ENCODE data around the gene MAP1S.

Gene MAP1S

GRCh38 chr19:17677002-17677401 lies 42.3 kb upstream of the MAP1S start:
- no peak overlapping the region for H2AFZ ChIP-seq (ENCODE audit: low read depth, low read length)
- no peak overlapping the region for H3K4me2 ChIP-seq (ENCODE audit: low read length, poor library complexity, severe bottlenecking)
- H2BK12ac ChIP-seq (ENCODE audit: low read length in 2 of 2), result no peak overlapping the region
- 57% methylated on average over 2 of the region's 2 CpGs for WGBS
- no peak overlapping the region for H2AK5ac ChIP-seq (ENCODE audit: low read length, severe bottlenecking)
- H3K23ac ChIP-seq (ENCODE audit: low read length in 2 of 2), result no peak overlapping the region
- H4K91ac ChIP-seq (ENCODE audit: low read length), result no peak overlapping the region
- H3K36me3 ChIP-seq (ENCODE audit: control insufficient read depth in 1 of 2, insufficient read depth in 2 of 2, low read depth in 1 of 2, low read length in 2 of 2), result no peaks in the 10 kb centered on the region
- no peak overlapping the region for H3K27ac ChIP-seq (ENCODE audit: low read length, poor library complexity, severe bottlenecking)
- H3K4me1 ChIP-seq (ENCODE audit: control insufficient read depth, insufficient read depth, low read depth, low read length), result peaks cover 6% of the 10 kb centered on the region
- H3K14ac ChIP-seq (ENCODE audit: low read length in 2 of 2), result no peak overlapping the region
- H4K8ac ChIP-seq (ENCODE audit: low read length), result no peak overlapping the region
- no peak for DNase-seq
- no peaks in the 10 kb centered on the region for H3K79me1 ChIP-seq (replicated peaks; ENCODE audit: low read length, poor library complexity, severe bottlenecking)
- H3K4ac ChIP-seq (ENCODE audit: low read depth in 1 of 2, low read length in 2 of 2), result no peak overlapping the region
- H3K4me3 ChIP-seq (ENCODE audit: insufficient read depth in 1 of 2, low read depth in 1 of 2, low read length in 2 of 2), result no peak overlapping the region
- no peak overlapping the region for H2BK15ac ChIP-seq (ENCODE audit: low read depth, poor library complexity, severe bottlenecking)
- H3K9me3 ChIP-seq (ENCODE audit: control insufficient read depth, low read length), result no peaks in the 10 kb centered on the region
- no peak overlapping the region for H3K18ac ChIP-seq (ENCODE audit: low read depth in 1 of 2, low read length in 2 of 2)
- no peak overlapping the region for H3K9ac ChIP-seq (ENCODE audit: low read length)
- peaks cover 38 to 41% of the 10 kb centered on the region in 2 experiments for H3K27me3 ChIP-seq (ENCODE audit: control insufficient read depth in 1 of 2, insufficient read depth in 1 of 2, low read length in 2 of 2)
- no peak overlapping the region for H2BK5ac ChIP-seq (ENCODE audit: low read depth, low read length, poor library complexity, severe bottlenecking)
- H2BK120ac ChIP-seq (ENCODE audit: low read depth, low read length), result no peak overlapping the region

- Histone ChIP-seq H2BK15ac (ENCODE audit: low read depth, poor library complexity, severe bottlenecking) (no peak overlapping the region), H3K4me1 (ENCODE audit: control insufficient read depth, insufficient read depth, low read depth, low read length) (peaks cover 6% of the 10 kb centered on the region), H2AK5ac (ENCODE audit: low read length, severe bottlenecking) (no peak overlapping the region), H3K36me3 (ENCODE audit: control insufficient read depth in 1 of 2, insufficient read depth in 2 of 2, low read depth in 1 of 2, low read length in 2 of 2) (no peaks in the 10 kb centered on the region), H3K9me3 (ENCODE audit: control insufficient read depth, low read length) (no peaks in the 10 kb centered on the region), H4K91ac (ENCODE audit: low read length) (no peak overlapping the region), H3K4me2 (ENCODE audit: low read length, poor library complexity, severe bottlenecking) (no peak overlapping the region), H2BK120ac (ENCODE audit: low read depth, low read length) (no peak overlapping the region), H3K79me1 (replicated peaks; ENCODE audit: low read length, poor library complexity, severe bottlenecking) (no peaks in the 10 kb centered on the region), H3K9ac (ENCODE audit: low read length) (no peak overlapping the region), H3K23ac (ENCODE audit: low read length in 2 of 2) (no peak overlapping the region), H3K4me3 (ENCODE audit: insufficient read depth in 1 of 2, low read depth in 1 of 2, low read length in 2 of 2) (no peak overlapping the region), H3K18ac (ENCODE audit: low read depth in 1 of 2, low read length in 2 of 2) (peak overlapping the region in 1 of 2 experiments; percentile 68), H3K14ac (ENCODE audit: low read length in 2 of 2) (no peak overlapping the region), H2BK5ac (ENCODE audit: low read depth, low read length, poor library complexity, severe bottlenecking) (no peak overlapping the region), H4K8ac (ENCODE audit: low read length) (no peak overlapping the region), H3K4ac (ENCODE audit: low read depth in 1 of 2, low read length in 2 of 2) (no peak overlapping the region), H3K27ac (ENCODE audit: low read length, poor library complexity, severe bottlenecking) (no peak overlapping the region), H2AFZ (ENCODE audit: low read depth, low read length) (no peak overlapping the region), H2BK12ac (ENCODE audit: low read length in 2 of 2) (peak overlapping the region in 1 of 2 experiments; percentile 55), H3K27me3 (ENCODE audit: control insufficient read depth in 1 of 2, insufficient read depth in 1 of 2, low read length in 2 of 2) (peaks cover 49 to 51% of the 10 kb centered on the region in 2 experiments)
- DNase-seq, result no peak
- WGBS, result 87% methylated on average over 4 of the region's 4 CpGs
Measured at GRCh38 chr19:17678836-17679235, 40.4 kb upstream of the MAP1S start.

DNA sequence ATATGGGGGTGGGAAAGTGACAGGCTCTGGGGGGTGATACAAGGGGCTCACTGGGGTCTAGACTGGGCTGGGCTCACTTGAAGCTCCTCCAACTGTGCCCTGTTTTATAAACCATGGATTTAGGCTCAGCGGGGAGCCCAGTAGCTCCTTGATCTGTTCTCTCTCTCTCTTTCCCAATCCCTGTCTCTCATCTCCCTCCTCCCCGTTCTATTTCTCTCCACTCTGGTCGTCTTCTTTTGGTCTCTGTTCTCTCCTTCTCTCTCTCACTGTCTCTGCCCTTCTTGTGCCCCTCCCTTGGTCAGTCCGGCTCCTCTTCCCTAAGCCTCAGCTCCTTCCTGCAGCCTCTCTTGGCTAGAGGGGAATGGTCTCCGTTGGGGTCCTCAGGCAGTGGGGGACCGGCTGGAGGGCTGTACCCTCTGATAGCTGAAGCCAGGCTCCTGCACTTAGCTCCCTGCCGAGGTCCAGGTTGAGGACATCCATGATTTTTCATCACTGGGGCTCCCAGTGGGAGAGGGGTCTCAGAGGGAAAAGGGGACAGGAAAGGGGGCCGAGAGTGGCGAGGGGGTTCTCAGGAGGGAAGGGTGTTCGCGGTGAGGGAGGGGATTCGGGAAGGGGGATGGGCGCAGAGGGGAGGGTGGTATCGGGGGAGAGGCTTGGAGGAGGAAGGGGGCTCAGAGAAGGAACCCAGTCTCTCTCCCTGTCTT lies 39.6 kb upstream of the MAP1S start:
- no peaks in the 10 kb centered on the region for H3K36me3 ChIP-seq (ENCODE audit: control insufficient read depth in 1 of 2, insufficient read depth in 2 of 2, low read depth in 1 of 2, low read length in 2 of 2)
- peaks cover 6% of the 10 kb centered on the region for H3K4me1 ChIP-seq (ENCODE audit: control insufficient read depth, insufficient read depth, low read depth, low read length)
- 24% methylated on average over 11 of the region's 14 CpGs for WGBS
- H3K27me3 ChIP-seq (ENCODE audit: control insufficient read depth in 1 of 2, insufficient read depth in 1 of 2, low read length in 2 of 2), result peaks cover 49 to 56% of the 10 kb centered on the region in 2 experiments
- peak overlapping the region; percentile 62 for H3K9ac ChIP-seq (ENCODE audit: low read length)
- no peak overlapping the region for H2BK15ac ChIP-seq (ENCODE audit: low read depth, poor library complexity, severe bottlenecking)
- no peak overlapping the region for H2BK120ac ChIP-seq (ENCODE audit: low read depth, low read length)
- H4K91ac ChIP-seq (ENCODE audit: low read length), result no peak overlapping the region
- peak; percentile 69 for DNase-seq
- H2BK5ac ChIP-seq (ENCODE audit: low read depth, low read length, poor library complexity, severe bottlenecking), result no peak overlapping the region
- peak overlapping the region in 1 of 2 experiments; percentile 53 for H3K4me3 ChIP-seq (ENCODE audit: insufficient read depth in 1 of 2, low read depth in 1 of 2, low read length in 2 of 2)
- no peak overlapping the region for H3K4me2 ChIP-seq (ENCODE audit: low read length, poor library complexity, severe bottlenecking)
- H3K18ac ChIP-seq (ENCODE audit: low read depth in 1 of 2, low read length in 2 of 2), result peak overlapping the region; percentile 13 to 25
- H3K9me3 ChIP-seq (ENCODE audit: control insufficient read depth, low read length), result no peaks in the 10 kb centered on the region
- H2AK5ac ChIP-seq (ENCODE audit: low read length, severe bottlenecking), result no peak overlapping the region
- peak overlapping the region in 1 of 2 experiments; percentile 44 for H3K14ac ChIP-seq (ENCODE audit: low read length in 2 of 2)
- H2BK12ac ChIP-seq (ENCODE audit: low read length in 2 of 2), result peak overlapping the region in 1 of 2 experiments; percentile 79
- H3K23ac ChIP-seq (ENCODE audit: low read length in 2 of 2), result no peak overlapping the region
- no peak overlapping the region for H4K8ac ChIP-seq (ENCODE audit: low read length)
- no peak overlapping the region for H3K27ac ChIP-seq (ENCODE audit: low read length, poor library complexity, severe bottlenecking)
- H3K79me1 ChIP-seq (replicated peaks; ENCODE audit: low read length, poor library complexity, severe bottlenecking), result no peaks in the 10 kb centered on the region
- H2AFZ ChIP-seq (ENCODE audit: low read depth, low read length), result no peak overlapping the region
- H3K4ac ChIP-seq (ENCODE audit: low read depth in 1 of 2, low read length in 2 of 2), result peak overlapping the region in 1 of 2 experiments; percentile 45

GRCh38 chr19:17680230-17680722 lies 39.0 kb upstream of the MAP1S start:
- no peak overlapping the region for H2BK15ac ChIP-seq (ENCODE audit: low read depth, poor library complexity, severe bottlenecking)
- H3K27me3 ChIP-seq (ENCODE audit: control insufficient read depth in 1 of 2, insufficient read depth in 1 of 2, low read length in 2 of 2), result peaks cover 55 to 60% of the 10 kb centered on the region in 2 experiments
- no peak overlapping the region for H3K27ac ChIP-seq (ENCODE audit: low read length, poor library complexity, severe bottlenecking)
- no peaks in the 10 kb centered on the region for H3K79me1 ChIP-seq (replicated peaks; ENCODE audit: low read length, poor library complexity, severe bottlenecking)
- H2AK5ac ChIP-seq (ENCODE audit: low read length, severe bottlenecking), result no peak overlapping the region
- H3K36me3 ChIP-seq (ENCODE audit: control insufficient read depth in 1 of 2, insufficient read depth in 2 of 2, low read depth in 1 of 2, low read length in 2 of 2), result no peaks in the 10 kb centered on the region
- H2BK120ac ChIP-seq (ENCODE audit: low read depth, low read length), result no peak overlapping the region
- H2BK5ac ChIP-seq (ENCODE audit: low read depth, low read length, poor library complexity, severe bottlenecking), result no peak overlapping the region
- H3K4ac ChIP-seq (ENCODE audit: low read depth in 1 of 2, low read length in 2 of 2), result no peak overlapping the region
- H3K14ac ChIP-seq (ENCODE audit: low read length in 2 of 2), result no peak overlapping the region
- no peak overlapping the region for H3K23ac ChIP-seq (ENCODE audit: low read length in 2 of 2)
- H2BK12ac ChIP-seq (ENCODE audit: low read length in 2 of 2), result no peak overlapping the region
- WGBS, result 2% methylated on average over 33 of the region's 38 CpGs
- H3K9me3 ChIP-seq (ENCODE audit: control insufficient read depth, low read length), result no peaks in the 10 kb centered on the region
- H4K91ac ChIP-seq (ENCODE audit: low read length), result no peak overlapping the region
- peaks cover 6% of the 10 kb centered on the region for H3K4me1 ChIP-seq (ENCODE audit: control insufficient read depth, insufficient read depth, low read depth, low read length)
- no peak overlapping the region for H2AFZ ChIP-seq (ENCODE audit: low read depth, low read length)
- peak; percentile 96 for DNase-seq
- peak overlapping the region; percentile 10 for H3K4me2 ChIP-seq (ENCODE audit: low read length, poor library complexity, severe bottlenecking)
- H3K18ac ChIP-seq (ENCODE audit: low read depth in 1 of 2, low read length in 2 of 2), result no peak overlapping the region
- H3K4me3 ChIP-seq (ENCODE audit: insufficient read depth in 1 of 2, low read depth in 1 of 2, low read length in 2 of 2), result peak overlapping the region in 1 of 2 experiments; percentile 53
- H3K9ac ChIP-seq (ENCODE audit: low read length), result peak overlapping the region; percentile 62
- peak overlapping the region; percentile 21 for H4K8ac ChIP-seq (ENCODE audit: low read length)

Measured in mesenchymal stem cell (in vitro differentiated cells and primary cell).